GM12878 (cell line): ENCODE results near the gene THADA. TPM values are rescaled to one million over a fixed set of nuclear protein-coding genes. Genes with fewer than 3 reads are reported as not detected.

Experiments
- ATAC-seq: fragments of 200-7000 bp; cut with Tn5 transposase; 3 replicates; pipeline ENCODE4 v1.9.1; 2020; ENCODE audit warnings: mild to moderate bottlenecking, moderate library complexity
- BruUV-seq: library from RNA; stranded (reverse); fragments of 400-500 nt; replicated peaks from 2 replicates; lab custom pipeline; 2021; lab: Mats Ljungman, UMichigan
- CTCF ChIA-PET: fragments of 300-600 bp; sonication (Branson Sonifier 250); formaldehyde crosslinking; extraction: SDS; loops from one replicate; lab custom pipeline; 2021; ENCODE audit warnings: inconsistent platforms; lab: Yijun Ruan, JAX
- POLR2A ChIA-PET: fragments of 350-600 bp; formaldehyde crosslinking; extraction: SDS; loops from one replicate; lab custom pipeline; 2021; ENCODE audit warnings: inconsistent platforms; lab: Charles Lee
- RAD21 ChIA-PET: fragments of 300-600 bp; sonication (Branson Sonifier 250); formaldehyde crosslinking; loops from one replicate; lab custom pipeline; 2023; ENCODE audit warnings: antibody characterized with exemption; ENCODE audit not compliant: unreplicated experiment; lab: Charles Lee
- SMC1A ChIA-PET: fragments of 300-600 bp; sonication (Branson Sonifier 250); formaldehyde crosslinking; loops from one replicate; lab custom pipeline; 2023; ENCODE audit not compliant: unreplicated experiment, uncharacterized antibody; lab: Charles Lee
- DNase-seq: peaks from one replicate; pipeline ENCODE4 v3.0.0-alpha.2; 2011; ENCODE audit warnings: low read depth, low spot score
- FAIRE-seq: peaks from 3 replicates; lab custom pipeline; 2011; peaks lifted over from hg19 to GRCh38; lab: Jason Lieb, UNC
- H2AFZ ChIP-seq: 2 replicates; pipeline ENCODE4 v1.6.0; 2011; ENCODE audit warnings: low read depth, low read length, control low read depth; ENCODE audit not compliant: control insufficient read depth
- H3K27ac ChIP-seq: 2 replicates; pipeline ENCODE4 v1.5.1; 2011; ENCODE audit warnings: control low read depth; ENCODE audit not compliant: control insufficient read depth, insufficient read depth
- H3K27me3 ChIP-seq, 2 experiments: replicated peaks in 1 of 2; 2 replicates each; pipeline versions ENCODE4 v1.6.0 to v1.6.1; 2011; ENCODE audit warnings: low read length in 1 of 2; ENCODE audit not compliant: control insufficient read depth in 2 of 2, insufficient read depth in 2 of 2
- H3K36me3 ChIP-seq, 2 experiments: 2 replicates each; pipeline ENCODE4 v1.5.1; 2011; ENCODE audit warnings: low read length in 1 of 2; ENCODE audit not compliant: control insufficient read depth in 2 of 2, insufficient read depth in 2 of 2
- H3K4me1 ChIP-seq: 2 replicates; pipeline ENCODE4 v1.6.1; 2011; ENCODE audit warnings: mild to moderate bottlenecking, low read length, moderate library complexity, mixed read lengths; ENCODE audit not compliant: control insufficient read depth, insufficient read depth
- H3K4me2 ChIP-seq: 2 replicates; pipeline ENCODE4 v1.6.0; 2011; ENCODE audit warnings: control low read depth; ENCODE audit not compliant: control insufficient read depth, insufficient read depth
- H3K4me3 ChIP-seq: fragments of 200-600 bp; sonication (generic); 2 replicates; pipeline ENCODE4 v1.5.1; 2016
- H3K79me2 ChIP-seq: 2 replicates; pipeline ENCODE4 v1.6.0; 2011; ENCODE audit warnings: low read length; ENCODE audit not compliant: control insufficient read depth, insufficient read depth
- H3K9ac ChIP-seq: 2 replicates; pipeline ENCODE4 v1.8.0; 2011; ENCODE audit warnings: low read length, control low read depth, mixed read lengths; ENCODE audit not compliant: control insufficient read depth, insufficient read depth
- H3K9me3 ChIP-seq: replicated peaks from 3 replicates; pipeline ENCODE4 v1.5.1; 2011; ENCODE audit warnings: mild to moderate bottlenecking, low read length; ENCODE audit not compliant: control insufficient read depth, insufficient read depth
- H4K20me1 ChIP-seq: 2 replicates; pipeline ENCODE4 v1.6.0; 2011; ENCODE audit not compliant: control insufficient read depth, insufficient read depth
- CREM ChIP-seq: IDR thresholded peaks from 2 replicates; pipeline ENCODE4 v1.6.1; 2014; ENCODE audit warnings: antibody characterized with exemption, low read depth
- E2F4 ChIP-seq: IDR thresholded peaks from 2 replicates; pipeline ENCODE4 v1.6.1; 2012; ENCODE audit warnings: low read depth, low read length, improper control_type of control experiment
- EED ChIP-seq: sonication (generic); IDR thresholded peaks from 2 replicates; pipeline ENCODE4 v1.6.1; 2016; ENCODE audit warnings: antibody characterized with exemption, low read depth
- FOS ChIP-seq: IDR thresholded peaks from 3 replicates; pipeline ENCODE4 v1.6.1; 2011; ENCODE audit warnings: borderline replicate concordance; ENCODE audit not compliant: insufficient read length; ENCODE audit errors: extremely low read depth
- FOXK2 ChIP-seq: fragments of 450-650 bp; IDR thresholded peaks from 2 replicates; pipeline ENCODE4 v1.6.1; 2017; ENCODE audit warnings: mild to moderate bottlenecking, moderate library complexity
- MLLT1 ChIP-seq: fragments of 450-650 bp; IDR thresholded peaks from 2 replicates; pipeline ENCODE4 v1.6.1; 2016; ENCODE audit warnings: mild to moderate bottlenecking
- NKRF ChIP-seq: fragments of 450-650 bp; conservative IDR thresholded peaks from 2 replicates; pipeline ENCODE4 v1.6.1; 2017; ENCODE audit warnings: mild to moderate bottlenecking, moderate library complexity
- RB1 ChIP-seq: fragments of 450-650 bp; formaldehyde crosslinking; IDR thresholded peaks from 2 replicates; pipeline ENCODE4 v1.6.1; 2017; ENCODE audit warnings: mild to moderate bottlenecking, borderline replicate concordance
- STAT3 ChIP-seq: IDR thresholded peaks from 2 replicates; pipeline ENCODE4 v1.6.1; 2011; ENCODE audit warnings: low read depth, low read length, improper control_type of control experiment
- USF1 ChIP-seq: IDR thresholded peaks from 2 replicates; pipeline ENCODE4 v1.6.1; 2011; ENCODE audit warnings: borderline replicate concordance, low read depth, mild to moderate bottlenecking, moderate library complexity, mixed read lengths, low read length; ENCODE audit not compliant: insufficient read depth; ENCODE audit errors: extremely low read length
- ZNF687 ChIP-seq: fragments of 450-650 bp; IDR thresholded peaks from 2 replicates; pipeline ENCODE4 v1.6.1; 2017; ENCODE audit warnings: mild to moderate bottlenecking, moderate library complexity
- ZZZ3 ChIP-seq: IDR thresholded peaks from 2 replicates; pipeline ENCODE4 v1.6.1; 2011; ENCODE audit warnings: low read depth; ENCODE audit not compliant: control insufficient read depth, insufficient read length
- WGBS: methylation state at CpG from one replicate; pipeline ENCODE4 v1.1.6; 2016; ENCODE audit warnings: low lambda C conversion rate; ENCODE audit not compliant: insufficient replicate concordance, insufficient coverage; ENCODE audit errors: missing lambda C conversion rate; 5-methylcytosine and 5-hydroxymethylcytosine counted together
- in situ Hi-C: fragments of 300-500 bp; cut with MboI; formaldehyde crosslinking; loops from 9 replicates; pipeline ENCODE4 v1.14.3; 2018; ENCODE audit warnings: mixed read lengths
- intact Hi-C: fragments of 100-400 bp; cut with micrococcal nuclease; formaldehyde crosslinking; loops from one replicate; pipeline ENCODE4 v1.14.2; 2022; ENCODE audit not compliant: unreplicated experiment
- polyA plus RNA-seq, 11 experiments: library from polyadenylated mRNA; depleted of rRNA in 4 of 11; unstranded in 6 of 11; stranded (reverse) in 5 of 11; fragments of >200 nt; fragmentation: Nextera tagmentation in 4 of 11; fragmentation: Illumina TruSeq in 1 of 11; extraction: Ambion mirVana in 4 of 11; extraction: Trizol in 1 of 11; gene quantifications; 1 replicate in 1 of 11; 2 replicates in 10 of 11; pipeline versions ENCODE4 v1.2.1 to v1.2.3, GENCODE V29; 2011 to 2016; ENCODE audit warnings: inconsistent platforms in 2 of 11, missing spikeins in 2 of 11, low read depth in 1 of 11
- total RNA-seq, 4 experiments: library from RNA; depleted of rRNA in 3 of 4; stranded (reverse); fragments of >200 nt in 3 of 4; fragmentation: Illumina TruSeq in 1 of 4; extraction: Trizol in 1 of 4; gene quantifications; 2 replicates each; pipeline versions ENCODE4 v1.2.1 to v1.2.3, GENCODE V29; 2013 to 2021

Gene THADA
- total and polyA plus RNA-seq, 10 of the 15 experiments (the other 5 are each of a cell fraction or from before 2014, with no cell fraction given), result 14.6 to 33.2 (median 23.2) TPM

- Histone ChIP-seq H2AFZ (no peak overlapping the region), H3K79me2 (no peaks in the 10 kb centered on the region), H3K4me2 (no peak overlapping the region), H3K9ac (no peak overlapping the region), H3K4me1 (peaks cover 25% of the 10 kb centered on the region), H3K4me3 (no peak overlapping the region), H3K9me3 (no peaks in the 10 kb centered on the region), H3K27me3 (no peaks in the 10 kb centered on the region), H3K36me3 (peaks cover 0 to 2% of the 10 kb centered on the region in 2 experiments; a peak in 1 of 4 replicates), H3K27ac (no peak overlapping the region), H4K20me1 (no peaks in the 10 kb centered on the region)
- intact Hi-C loops (loop anchor here (10.0 kb wide), 1 partner anchor 506 kb away; no protein-coding TSS in a partner anchor), in situ Hi-C loops (loop anchor here (5.0 kb wide), 4 partner anchors 79 to 534 kb away; no protein-coding TSS in a partner anchor)
- FAIRE-seq (no peak), ATAC-seq (no peak), DNase-seq (no peak)
- ChIA-PET POLR2A (interaction anchor here (0.6 to 2.5 kb wide), 8 partner anchors 21 to 252 kb away, joined by 3 to 20 read pairs (median 10); no protein-coding TSS in a partner anchor), RAD21 (interaction anchor here (0.5 to 6.1 kb wide), 20 partner anchors 9 to 663 kb away, joined by 3 to 125 read pairs (median 9); partner anchors contain the start of gene ZFP36L2), SMC1A (interaction anchor here (0.6 to 7.7 kb wide), 25 partner anchors 11 to 533 kb away, joined by 3 to 108 read pairs (median 9); no protein-coding TSS in a partner anchor), CTCF (interaction anchor here (0.9 to 4.7 kb wide), 29 partner anchors 8 to 653 kb away, joined by 3 to 38 read pairs (median 5); partner anchors contain the start of gene ZFP36L2)
- 96% methylated on average over 3 of the region's 3 CpGs for WGBS
- BruUV-seq, result no TSS peak
- TF ChIP-seq RB1, result no peak
- TF ChIP-seq USF1, result no peak
- no peak for TF ChIP-seq MLLT1
- no peak for TF ChIP-seq ZNF687
- no peak for TF ChIP-seq FOXK2
- no peak for TF ChIP-seq CREM
- TF ChIP-seq EED, result no peak
- no peak for TF ChIP-seq NKRF
- no peak for TF ChIP-seq FOS
- TF ChIP-seq E2F4, result no peak
- no peak for TF ChIP-seq ZZZ3
- no peak for TF ChIP-seq STAT3
Observed at GRCh38 chr2:43480874-43481273, 115.0 kb downstream of the THADA start.
